RWPE1 (cell line): Measurements from ENCODE around the gene CA10.

ENCODE experiments used
- CTCF ChIA-PET: fragments of 350-600 bp; sonication (Branson Sonifier 250); formaldehyde crosslinking; extraction: SDS; loops from one replicate; lab custom pipeline; 2021; lab: Yijun Ruan, JAX
- POLR2A ChIA-PET: fragments of 400-600 bp; formaldehyde crosslinking; extraction: SDS; loops from one replicate; lab custom pipeline; 2020; ENCODE audit warnings: antibody characterized with exemption; ENCODE audit not compliant: low non-redundant PET; lab: Yijun Ruan, JAX
- DNase-seq: peaks from one replicate; pipeline ENCODE4 v3.0.0; 2012; ENCODE audit warnings: low spot score
- H3K27ac ChIP-seq: fragments of 450-650 bp; 2 replicates; pipeline ENCODE4 v1.5.1; 2017
- CTCF ChIP-seq: fragments of 450-650 bp; conservative IDR thresholded peaks from 2 replicates; pipeline ENCODE4 v1.5.1; 2017; ENCODE audit warnings: low read depth, mild to moderate bottlenecking

CA10 gene

GRCh38 chr17:52148288-52148968 lies 10.1 kb downstream of the CA10 start:
- ChIA-PET POLR2A (no interaction called here), CTCF (no interaction called here)
- DNase-seq = no peak
- H3K27ac ChIP-seq = no peak overlapping the region
- no peak for TF ChIP-seq CTCF

GRCh38 chr17:52147872-52148271 lies 10.6 kb downstream of the CA10 start:
- ChIA-PET POLR2A (no interaction called here), CTCF (no interaction called here)
- no peak overlapping the region for H3K27ac ChIP-seq
- TF ChIP-seq CTCF = no peak
- DNase-seq = no peak

GRCh38 chr17:52147431-52147830 lies 11.1 kb downstream of the CA10 start:
- TF ChIP-seq CTCF = no peak
- no peak overlapping the region for H3K27ac ChIP-seq
- ChIA-PET POLR2A (no interaction called here), CTCF (no interaction called here)
- no peak for DNase-seq

- no peak for TF ChIP-seq CTCF
- H3K27ac ChIP-seq = no peak overlapping the region
- POLR2A ChIA-PET = no interaction called here
- CTCF ChIA-PET = interaction anchor here (1.0 kb wide), 1 partner anchor 381 kb away, joined by 4 read pairs; no protein-coding TSS in a partner anchor
- peak; percentile 67 for DNase-seq
Observed at GRCh38 chr17:52145476-52145875, 13.0 kb downstream of the CA10 start.

GRCh38 chr17:52143542-52143941 lies 15.0 kb downstream of the CA10 start:
- POLR2A ChIA-PET = no interaction called here
- TF ChIP-seq CTCF = no peak
- CTCF ChIA-PET = no interaction called here
- H3K27ac ChIP-seq = no peak overlapping the region
- no peak for DNase-seq

GRCh38 chr17:52140601-52141000 lies 17.9 kb downstream of the CA10 start:
- CTCF ChIA-PET = no interaction called here
- no peak for DNase-seq
- POLR2A ChIA-PET = no interaction called here
- H3K27ac ChIP-seq = no peak overlapping the region
- TF ChIP-seq CTCF = no peak
